Aorta (tissue), 5 donors: Measurements from ENCODE around the gene OPTN. TPM values are rescaled to one million over a fixed set of nuclear protein-coding genes. Genes with fewer than 3 reads are reported as not detected.

ENCODE experiments used
- ATAC-seq: fragments of 200-7000 bp; cut with Tn5 transposase; one replicate; pipeline ENCODE4 v1.9.1; 2022; ENCODE audit warnings: moderate library complexity; ENCODE audit not compliant: low FRiP score
- DNase-seq, 2 donors: peaks; one replicate each; pipeline ENCODE4 v3.0.0-alpha.2; 2020
- H3K27ac ChIP-seq, 2 donors: one replicate each; pipeline ENCODE4 v1.5.1; 2013; ENCODE audit warnings: low read length in 2 of 2, mild to moderate bottlenecking in 2 of 2, moderate library complexity in 2 of 2, control low read depth in 1 of 2, inconsistent platforms in 1 of 2, low read depth in 1 of 2
- H3K27me3 ChIP-seq, 2 donors: one replicate each; pipeline ENCODE4 v1.6.1; 2013; ENCODE audit warnings: control low read depth in 1 of 2, low read length in 1 of 2, mild to moderate bottlenecking in 1 of 2, moderate library complexity in 1 of 2; ENCODE audit not compliant: insufficient read depth in 2 of 2, control insufficient read depth in 1 of 2
- H3K36me3 ChIP-seq, 2 donors: one replicate each; pipeline ENCODE4 v1.6.1; 2013; ENCODE audit warnings: control low read depth in 1 of 2, low read length in 1 of 2, mild to moderate bottlenecking in 1 of 2; ENCODE audit not compliant: insufficient read depth in 2 of 2, control insufficient read depth in 1 of 2
- H3K4me1 ChIP-seq, 2 donors: one replicate each; pipeline ENCODE4 v1.6.1; 2013; ENCODE audit warnings: low read length in 2 of 2, control low read depth in 1 of 2, mild to moderate bottlenecking in 1 of 2, moderate library complexity in 1 of 2; ENCODE audit not compliant: insufficient read depth in 2 of 2, control insufficient read depth in 1 of 2
- H3K4me3 ChIP-seq, 2 donors: one replicate each; pipeline ENCODE4 v1.5.1; 2013; ENCODE audit warnings: low read length in 2 of 2, control low read depth in 1 of 2, mild to moderate bottlenecking in 1 of 2
- H3K9me3 ChIP-seq: one replicate; pipeline ENCODE4 v1.6.1; 2013; ENCODE audit warnings: mild to moderate bottlenecking, low read length; ENCODE audit not compliant: control insufficient read depth
- WGBS, 2 donors: extraction: QIAGEN DNeasy Blood & Tissue Kit; methylation state at CpG; one replicate each; pipeline ENCODE4 v1.1.7; 2013; 5-methylcytosine and 5-hydroxymethylcytosine counted together
- intact Hi-C, 2 donors: fragments of 100-400 bp; cut with DNase I; formaldehyde crosslinking; loops; one replicate each; pipeline versions ENCODE4 v1.14.2 to v1.15.0; 2022
- polyA plus RNA-seq, 2 donors: library from polyadenylated mRNA; stranded (reverse); fragments of 200-250 nt; gene quantifications; one replicate each; pipeline ENCODE4 v1.2.3, GENCODE V29; 2013
- total RNA-seq, 2 donors: library from RNA; stranded (reverse); fragmentation: NEBNext Ultra II Directional; extraction: Animal tissue kit (Norgen Biotek cat#: 25700); gene quantifications; one replicate each; pipeline ENCODE4 v1.2.1, GENCODE V29; 2021
- donor health status: healthy with polysubstance abuse.
- donor health status: Bipolar disorder and iron deficiency.
- donor health status: DM: no; HTN: no; CAD: no.
- donor health status: DM: no; HTN: no; CAD: no.
- donor health status: DM: yes; HTN: yes; CAD: no.

The OPTN gene
- total and polyA plus RNA-seq, 4 donors, result 87.4 to 115 (median 99.3) TPM

GRCh38 chr10:13105184-13105583 is 5.2 kb downstream of the OPTN start:
- Histone ChIP-seq H3K9me3 (no peaks in the 10 kb centered on the region), H3K4me1 (peaks cover 0 to 3% of the 10 kb centered on the region in 2 donors), H3K36me3 (peaks cover 2 to 5% of the 10 kb centered on the region in 2 donors), H3K27me3 (no peaks in the 10 kb centered on the region), H3K27ac (no peak overlapping the region), H3K4me3 (no peak overlapping the region)
- DNase-seq (no peak), ATAC-seq (no peak)
- intact Hi-C loops, result no loop called here
- 79 to 83% methylated on average over 4 of the region's 4 CpGs for WGBS, 2 donors

- H3K36me3 ChIP-seq, result peaks cover 2 to 5% of the 10 kb centered on the region in 2 donors
- H3K9me3 ChIP-seq, result no peaks in the 10 kb centered on the region
- intact Hi-C loops, result no loop called here
- H3K27ac ChIP-seq, result no peak overlapping the region
- H3K4me3 ChIP-seq, result no peak overlapping the region
- H3K4me1 ChIP-seq, result peaks cover 0 to 3% of the 10 kb centered on the region in 2 donors
- 97% methylated on average over 5 of the region's 5 CpGs for WGBS, 2 donors
- no peak for ATAC-seq
- no peaks in the 10 kb centered on the region for H3K27me3 ChIP-seq
- no peak for DNase-seq
Observed at GRCh38 chr10:13106387-13107045, 6.6 kb downstream of the OPTN start.

DNA sequence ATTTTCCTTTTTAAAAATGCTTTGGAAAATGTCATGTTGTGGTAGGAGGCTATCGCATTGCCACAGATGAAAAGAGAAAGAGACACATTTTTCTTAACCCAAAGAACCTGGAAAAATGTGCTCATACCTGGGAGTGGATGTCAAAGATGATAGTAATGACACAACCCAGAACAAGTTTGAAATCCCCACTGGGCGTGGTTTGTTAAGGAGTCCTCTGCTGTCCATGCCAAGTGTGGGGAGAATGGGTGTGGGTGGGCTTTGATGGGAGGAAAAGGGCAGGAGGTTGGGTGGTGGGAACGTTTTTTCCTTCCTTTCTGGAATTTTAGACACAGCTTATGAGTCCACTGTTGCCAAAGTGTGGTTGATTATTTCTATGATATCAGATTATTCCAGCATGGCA is 10.9 kb downstream of the OPTN start:
- H3K36me3 ChIP-seq, result peaks cover 7 to 12% of the 10 kb centered on the region in 2 donors
- H3K4me1 ChIP-seq, result no peaks in the 10 kb centered on the region
- no peak overlapping the region for H3K27ac ChIP-seq
- WGBS, 2 donors, result 79 to 87% methylated on average over 3 of the region's 3 CpGs
- no peak for ATAC-seq
- no peaks in the 10 kb centered on the region for H3K27me3 ChIP-seq
- no peak overlapping the region for H3K4me3 ChIP-seq
- no peaks in the 10 kb centered on the region for H3K9me3 ChIP-seq
- intact Hi-C loops, result no loop called here
- no peak for DNase-seq

- intact Hi-C loops, result no loop called here
- DNase-seq, result no peak
- ATAC-seq, result no peak
- 89 to 91% methylated on average over 6 of the region's 6 CpGs for WGBS, 2 donors
- Histone ChIP-seq H3K27me3 (no peaks in the 10 kb centered on the region), H3K27ac (no peak overlapping the region), H3K4me1 (no peaks in the 10 kb centered on the region), H3K9me3 (no peaks in the 10 kb centered on the region), H3K4me3 (no peak overlapping the region), H3K36me3 (peaks cover 4 to 14% of the 10 kb centered on the region in 2 donors)
Observed at GRCh38 chr10:13113544-13113943, 13.6 kb downstream of the OPTN start.

- no peak for DNase-seq
- Histone ChIP-seq H3K36me3 (peaks cover 6 to 10% of the 10 kb centered on the region in 2 donors), H3K4me3 (no peak overlapping the region), H3K27ac (no peak overlapping the region), H3K27me3 (no peaks in the 10 kb centered on the region), H3K9me3 (no peaks in the 10 kb centered on the region), H3K4me1 (no peaks in the 10 kb centered on the region)
- intact Hi-C loops, result no loop called here
- ATAC-seq, result no peak
- 78 to 83% methylated on average over 12 of the region's 12 CpGs for WGBS, 2 donors
Observed at GRCh38 chr10:13115832-13116803, 16.2 kb downstream of the OPTN start.

GRCh38 chr10:13117841-13118783 is 18.1 kb downstream of the OPTN start:
- no peak overlapping the region for H3K27ac ChIP-seq

GRCh38 chr10:13118784-13119410 is 18.9 kb downstream of the OPTN start:
- Histone ChIP-seq H3K27ac (no peak overlapping the region), H3K36me3 (peaks cover 5% of the 10 kb centered on the region in 2 donors), H3K4me3 (no peak overlapping the region), H3K27me3 (no peaks in the 10 kb centered on the region), H3K9me3 (no peaks in the 10 kb centered on the region), H3K4me1 (no peaks in the 10 kb centered on the region)
- no peak for ATAC-seq
- WGBS, 2 donors, result 64 to 72% methylated on average over 3 of the region's 3 CpGs
- intact Hi-C loops, result no loop called here
- DNase-seq, result no peak

More at GRCh38 chr10:13117841-13118783, 18.1 kb downstream of the OPTN start:
- Histone ChIP-seq H3K27me3 (no peaks in the 10 kb centered on the region), H3K9me3 (no peaks in the 10 kb centered on the region), H3K4me1 (no peaks in the 10 kb centered on the region), H3K4me3 (no peak overlapping the region), H3K36me3 (peaks cover 7% of the 10 kb centered on the region in 2 donors)
- intact Hi-C loops, result no loop called here
- ATAC-seq (no peak), DNase-seq (no peak)
- WGBS, 2 donors, result 71 to 76% methylated on average over 14 of the region's 14 CpGs
